Activated CD4-positive, CD25-positive, alpha-beta regulatory T cell treated with anti-CD3 and anti-CD28 coated beads, Interleukin-2, amount 50 U/mL, for 16 hours (primary cell): Measurements from ENCODE around the gene DLX3.

Source experiments
- DNase-seq: peaks from one replicate; pipeline ENCODE4 v3.0.0-alpha.2; 2020; ENCODE audit warnings: low read depth, low spot score

DLX3 gene

DNA sequence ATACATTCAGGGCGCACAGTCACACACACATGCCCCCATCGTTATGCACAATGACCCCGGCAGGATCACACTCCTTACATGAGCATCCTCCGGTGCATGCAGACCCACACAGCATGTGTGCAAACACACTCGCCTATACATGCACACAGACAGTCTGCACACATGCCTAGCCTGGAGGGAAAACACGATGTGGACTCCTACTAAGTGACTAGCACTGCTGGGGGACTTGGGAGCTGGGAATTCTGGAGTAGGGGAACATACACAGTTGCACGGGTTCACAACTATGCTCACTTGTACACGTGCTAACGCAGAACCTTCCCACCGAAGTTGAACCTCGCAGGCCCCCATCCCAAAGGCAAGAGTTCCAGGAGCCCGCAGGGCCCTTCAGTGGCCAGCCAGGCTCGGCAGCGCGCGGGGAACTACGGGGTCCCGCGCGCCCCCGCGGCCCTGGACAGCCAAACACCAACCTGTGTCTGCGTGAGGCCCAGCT, 2.0 kb downstream of the DLX3 start:
- no peak for DNase-seq

- no peak for DNase-seq
These were observed 2.7 kb downstream of the DLX3 start for GRCh38 chr17:49992191-49992932.

GRCh38 chr17:49991409-49991808, 3.6 kb downstream of the DLX3 start:
- no peak for DNase-seq

- no peak for DNase-seq
These were observed 4.1 kb downstream of the DLX3 start for GRCh38 chr17:49990921-49991320.

DNA sequence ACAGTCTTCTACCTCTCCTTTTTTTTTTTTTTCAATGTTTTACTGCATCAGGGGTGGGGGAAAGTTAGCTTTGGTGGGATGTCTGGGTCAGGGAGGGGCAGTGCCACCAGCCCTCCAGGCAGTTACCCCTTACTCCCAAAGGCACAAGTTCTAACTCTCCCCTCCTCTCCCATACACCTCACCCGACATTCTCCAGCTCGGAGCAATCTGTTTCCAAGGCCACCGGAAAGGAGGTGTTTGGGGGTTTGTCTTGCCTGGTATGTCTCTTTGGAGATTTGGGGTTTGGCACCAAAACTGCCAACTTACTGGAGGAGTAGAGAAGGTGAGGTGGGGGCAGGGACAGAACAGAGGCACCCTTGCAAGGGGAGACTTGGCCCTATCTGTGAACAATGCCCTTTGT, 4.7 kb downstream of the DLX3 start:
- no peak for DNase-seq

- DNase-seq = no peak
These were observed 5.5 kb downstream of the DLX3 start for GRCh38 chr17:49989518-49989880.

DNA sequence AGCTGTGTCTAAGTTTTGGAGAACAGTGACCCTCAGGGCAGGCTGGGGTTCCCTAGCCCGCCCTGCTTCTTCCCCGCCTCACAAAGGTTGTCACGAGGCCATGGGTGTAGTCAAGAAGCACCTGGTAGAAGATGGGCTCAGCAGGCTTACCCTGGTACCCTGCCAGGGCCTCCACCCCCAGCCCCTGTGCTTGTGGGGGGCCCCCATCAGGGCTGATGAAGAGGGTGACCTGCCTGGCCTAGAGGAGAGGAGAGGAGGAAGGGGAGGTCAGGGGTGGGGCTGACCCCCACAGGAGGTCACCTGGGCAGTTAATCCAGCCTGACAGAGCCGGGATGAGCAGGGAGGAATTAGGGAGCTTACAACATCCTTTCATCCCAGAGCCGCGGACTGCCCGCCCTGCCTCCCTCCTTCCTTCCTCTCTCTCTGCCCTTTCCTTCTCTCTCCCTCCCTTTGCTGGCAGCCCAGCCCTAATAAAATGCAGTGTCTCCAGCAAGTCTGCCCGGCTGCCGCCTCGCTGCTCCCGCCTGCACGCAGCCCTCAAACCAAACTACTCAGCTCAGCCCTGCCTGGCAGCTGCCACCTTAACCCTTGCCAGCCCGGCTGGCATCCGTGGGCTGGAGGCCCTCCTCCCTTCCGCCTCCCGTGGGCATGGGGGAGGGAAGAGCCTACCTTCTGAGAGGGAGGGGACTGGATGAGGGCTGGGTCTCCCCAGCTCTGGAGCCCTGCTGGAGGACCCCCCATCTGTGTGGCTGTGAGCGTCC, 7.2 kb downstream of the DLX3 start:
- DNase-seq = no peak

- no peak for DNase-seq
These were observed 7.8 kb downstream of the DLX3 start for GRCh38 chr17:49987290-49987585.

DNA sequence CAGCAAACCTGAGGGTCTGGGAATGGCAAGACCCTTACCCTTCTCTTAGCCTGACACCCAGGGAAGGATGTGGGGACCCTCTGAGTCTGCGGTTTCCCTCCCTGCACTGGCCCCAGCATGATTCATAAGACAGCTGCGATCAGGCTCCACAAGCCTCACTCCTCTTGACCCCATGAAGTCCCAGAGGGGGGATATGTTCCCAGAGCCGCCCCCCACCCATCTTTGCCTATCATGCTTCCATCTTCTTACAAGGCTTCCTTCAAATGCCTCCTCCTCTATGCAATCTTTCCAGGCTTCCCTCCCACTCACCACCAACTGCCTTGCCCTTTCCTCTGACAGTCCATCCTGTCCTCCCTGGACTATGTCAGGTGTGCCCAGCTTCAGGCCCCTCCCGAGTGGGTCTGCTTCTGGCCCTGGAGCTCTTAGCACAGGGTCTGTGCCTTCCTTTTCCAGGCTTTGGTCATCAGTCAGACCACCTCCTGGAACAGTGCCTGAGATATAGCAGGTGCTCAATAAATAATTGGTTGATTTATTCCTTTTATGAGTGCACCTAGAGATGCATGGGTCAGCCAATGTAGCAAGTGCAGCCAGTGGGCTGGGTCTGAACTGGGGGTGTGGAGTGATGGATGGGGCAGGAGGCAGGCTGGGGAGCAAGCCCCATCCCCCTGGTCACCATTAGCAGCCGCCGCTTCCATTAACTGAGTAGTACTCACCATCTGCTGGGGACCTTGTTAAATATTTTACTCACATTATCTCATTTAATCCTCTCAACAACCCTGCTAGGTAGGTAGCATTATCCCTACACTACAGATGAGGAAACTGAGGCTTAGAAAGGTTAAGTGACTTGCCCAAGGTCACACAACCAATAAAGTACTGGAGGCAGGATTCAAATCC, 8.4 kb downstream of the DLX3 start:
- no peak for DNase-seq

GRCh38 chr17:49985310-49985990, 9.6 kb downstream of the DLX3 start:
- no peak for DNase-seq

DNA sequence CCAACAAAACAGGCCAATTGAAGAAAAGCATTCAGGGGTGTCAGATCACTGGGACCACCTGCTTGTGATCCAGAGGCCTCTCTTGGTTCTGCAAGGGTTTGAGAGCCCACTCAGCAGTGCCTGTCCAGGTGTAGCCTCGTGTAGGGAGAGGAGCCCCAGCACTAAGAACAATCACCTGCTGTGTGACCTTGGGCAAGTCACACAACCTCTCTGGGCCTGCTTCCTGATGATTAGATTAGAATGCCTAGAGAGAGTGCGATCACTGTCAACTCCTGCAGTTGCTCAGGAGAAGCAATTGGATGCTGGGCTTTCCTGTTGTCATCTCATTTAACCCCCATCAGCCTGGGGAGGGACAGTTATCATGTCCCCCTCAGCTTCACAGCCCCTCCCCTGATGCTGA, 10.2 kb downstream of the DLX3 start:
- DNase-seq = no peak

DNA sequence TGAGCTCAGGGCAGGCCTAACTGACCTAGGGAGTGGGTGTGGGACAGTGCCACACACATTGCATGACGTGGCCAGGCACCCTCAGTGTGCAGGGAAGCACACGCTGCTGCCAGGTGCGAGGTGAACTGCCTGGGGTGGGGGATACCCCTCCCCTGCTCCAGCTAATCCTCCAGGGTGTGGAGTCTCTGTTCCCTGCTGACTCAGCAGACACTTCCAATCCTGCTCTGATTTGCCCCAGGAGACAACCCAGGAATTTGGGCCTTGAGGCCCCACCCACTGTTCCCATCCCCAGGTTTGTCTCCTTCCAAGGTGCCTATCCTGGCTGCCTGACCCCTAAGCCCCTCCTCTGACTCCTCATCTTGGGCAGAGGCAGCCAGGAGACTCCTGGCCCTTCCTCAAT, 10.7 kb downstream of the DLX3 start:
- DNase-seq = no peak

DNA sequence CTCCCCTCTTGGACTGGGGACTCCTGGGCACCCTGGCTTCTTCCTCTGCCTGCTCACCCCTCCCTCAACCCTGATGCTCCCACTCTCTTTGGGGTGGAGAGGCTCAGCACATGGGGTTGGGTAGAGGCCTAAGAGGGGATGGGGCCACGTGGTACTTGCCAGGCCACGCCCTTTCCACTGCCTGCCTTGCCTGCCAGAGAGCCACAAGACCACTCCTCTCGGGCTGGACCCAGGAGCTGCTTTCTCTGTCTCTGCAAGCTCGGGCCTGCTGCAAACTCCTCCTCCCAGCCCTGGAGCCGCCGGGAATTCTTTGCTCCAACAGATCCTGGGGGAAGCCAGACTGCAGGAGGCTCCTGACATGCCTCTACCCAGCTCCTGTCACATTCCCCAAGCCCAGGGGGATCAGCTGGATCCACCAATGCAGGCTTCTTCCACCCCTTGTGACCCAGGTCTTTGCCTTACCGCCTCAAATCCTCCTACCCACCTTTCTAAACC, 14.3 kb downstream of the DLX3 start:
- no peak for DNase-seq

DNA sequence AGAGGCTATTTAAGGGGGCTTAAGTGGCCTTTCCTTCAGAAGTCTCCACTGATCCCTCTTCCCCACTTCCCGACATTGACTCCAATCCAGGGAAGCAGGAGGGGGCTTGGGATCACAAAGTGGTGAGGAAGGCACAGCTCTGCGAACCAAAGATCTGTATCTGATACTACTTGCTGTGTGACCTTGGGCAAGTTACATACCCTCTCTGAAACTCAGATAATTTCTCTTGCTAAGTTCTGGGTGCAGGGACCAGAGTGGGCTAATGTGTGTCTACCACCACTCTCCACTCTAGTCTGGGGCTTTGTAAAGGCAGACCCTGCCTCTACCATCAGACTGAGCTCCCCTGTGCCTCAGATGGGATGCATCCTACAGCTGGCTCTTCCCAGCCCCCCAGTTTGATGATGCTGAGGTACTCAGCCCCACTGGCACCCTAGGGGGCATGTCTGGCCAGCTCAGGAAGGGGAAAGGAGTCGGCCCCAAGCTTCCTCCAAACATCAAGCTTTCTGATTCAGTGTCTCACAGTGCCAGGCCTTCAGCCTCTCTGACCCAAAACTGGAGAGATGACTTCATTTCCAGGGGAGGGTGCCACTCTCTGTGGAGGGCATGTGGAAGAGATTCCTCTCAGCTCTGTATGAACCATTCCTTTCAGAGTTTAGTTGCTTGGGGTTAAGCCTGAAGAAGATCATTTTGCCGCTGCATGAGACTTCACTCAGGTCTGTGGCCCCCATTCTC, 15.1 kb downstream of the DLX3 start:
- DNase-seq = no peak

DNA sequence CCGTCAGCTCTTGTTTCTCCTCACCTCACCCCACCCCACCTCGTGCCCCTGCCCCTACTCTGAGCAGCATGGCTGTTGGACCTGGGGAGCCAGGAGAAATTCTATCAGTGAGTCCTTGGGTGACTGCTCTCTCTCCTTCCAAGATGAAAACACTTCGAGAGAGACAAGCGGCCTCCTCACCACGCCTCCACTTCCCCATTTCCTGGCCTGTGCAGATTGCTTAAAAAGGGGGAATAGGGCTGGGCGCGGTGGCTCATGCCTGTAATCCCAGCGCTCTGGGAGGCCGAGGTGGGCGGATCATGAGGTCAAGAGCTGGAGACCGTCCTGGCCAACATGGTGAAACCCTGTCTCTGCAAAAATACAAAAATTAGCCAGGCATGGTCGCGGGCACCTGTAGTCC, 16.5 kb downstream of the DLX3 start:
- DNase-seq = no peak

DNA sequence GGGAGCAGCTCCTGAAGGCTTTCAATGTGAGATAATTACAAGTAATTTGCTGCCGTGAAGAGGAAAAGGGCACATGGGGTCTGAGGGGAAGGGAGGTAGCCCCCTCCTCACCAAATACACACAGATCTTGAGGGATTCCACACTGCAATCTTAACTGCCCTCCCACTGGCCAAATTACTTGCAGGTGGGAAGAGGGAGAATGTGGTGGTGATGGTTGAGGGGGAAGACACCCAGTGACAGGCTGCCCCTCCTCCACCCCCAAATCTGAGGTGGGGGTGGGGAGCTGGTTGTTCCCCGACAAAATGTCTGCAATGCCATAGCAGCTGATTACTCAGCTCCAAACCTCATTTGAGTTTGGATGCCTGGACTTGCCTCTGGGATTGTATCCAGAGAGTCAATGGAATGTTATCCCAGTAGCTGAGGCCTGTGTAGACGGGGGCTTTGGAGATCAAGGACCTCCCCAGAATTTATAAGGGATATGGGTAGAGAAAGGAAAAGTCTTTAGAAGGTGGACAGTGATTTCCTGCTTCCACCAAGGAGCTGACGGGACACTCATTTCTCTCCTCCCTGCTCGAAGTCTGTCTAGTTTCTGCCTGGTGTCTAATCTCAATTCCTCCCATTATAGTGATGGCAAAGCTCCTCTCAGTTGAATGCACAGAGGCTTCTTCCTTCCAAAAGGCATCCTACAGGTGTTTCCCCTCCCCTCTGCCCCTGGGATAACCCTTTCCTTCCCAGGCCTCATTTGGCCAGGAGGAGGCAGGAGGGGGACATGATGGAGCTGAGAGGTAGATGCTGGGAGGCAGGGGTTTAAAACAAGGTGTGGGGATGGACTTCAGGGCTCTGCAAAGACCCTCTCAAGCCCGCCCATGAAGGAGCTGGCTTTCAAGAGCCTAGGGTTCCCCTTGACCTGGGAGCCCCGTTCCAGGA, 17.3 kb downstream of the DLX3 start:
- DNase-seq = no peak

- DNase-seq = no peak
These were observed 18.2 kb downstream of the DLX3 start for GRCh38 chr17:49976828-49977202.

- no peak for DNase-seq
These were observed 18.7 kb downstream of the DLX3 start for GRCh38 chr17:49976163-49976827.

DNA sequence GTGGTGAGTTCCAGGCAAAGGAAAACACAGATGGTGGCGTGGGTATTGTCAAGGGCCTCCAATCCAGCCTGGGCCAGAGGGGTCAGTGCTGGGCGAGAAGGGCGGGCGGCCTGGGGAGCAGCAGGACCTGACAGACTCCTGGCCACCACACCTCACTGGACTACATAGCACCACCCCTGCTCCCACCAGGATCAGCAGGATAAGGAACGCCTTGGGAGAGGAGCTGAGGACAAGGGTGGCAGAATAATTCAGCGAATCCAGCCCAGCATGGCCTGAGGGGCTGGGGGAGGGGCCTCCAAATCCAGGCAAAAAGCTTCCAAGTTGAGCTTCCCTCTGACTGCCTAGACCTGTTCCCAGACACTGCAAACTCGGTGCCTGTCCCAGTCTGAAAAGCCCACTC, 19.5 kb downstream of the DLX3 start:
- DNase-seq = no peak

GRCh38 chr17:49973271-49973615, 21.8 kb downstream of the DLX3 start:
- no peak for DNase-seq
